Medulla oblongata (tissue), 1 donor: Measurements from ENCODE around the gene OR10W1.
A peak's percentile ranks its signal among the peaks of the same experiment; 100 is the strongest.

Experiments used
- DNase-seq: peaks from one replicate; pipeline ENCODE4 v3.0.0-alpha.2; 2015; ENCODE audit errors: extremely low spot score

Gene OR10W1

GRCh38 chr11:58268142-58268541, at the start of gene OR10W1:
Gene OR10W1 (minus strand): TSS chr11:58268260. CDS start chr11:58267858, 402 bp downstream.
- DNase-seq = no peak

- no peak for DNase-seq
Observed at GRCh38 chr11:58316142-58316541, 48.1 kb upstream of the OR10W1 start.

- no peak for DNase-seq
Observed at GRCh38 chr11:58301576-58301975, 33.5 kb upstream of the OR10W1 start.

- DNase-seq = no peak
Observed at GRCh38 chr11:58292017-58292416, 24.0 kb upstream of the OR10W1 start.

- no peak for DNase-seq
Observed at GRCh38 chr11:58289266-58289665, 21.2 kb upstream of the OR10W1 start.

GRCh38 chr11:58286249-58286648, 18.2 kb upstream of the OR10W1 start:
- peak; percentile 9 for DNase-seq

GRCh38 chr11:58285483-58286040, 17.5 kb upstream of the OR10W1 start:
- DNase-seq = no peak

GRCh38 chr11:58276151-58276550, 8.1 kb upstream of the OR10W1 start:
- DNase-seq = no peak

- no peak for DNase-seq
Observed at GRCh38 chr11:58275002-58275401, 6.9 kb upstream of the OR10W1 start.

GRCh38 chr11:58259983-58260382, 8.1 kb downstream of the OR10W1 start:
- no peak for DNase-seq

GRCh38 chr11:58254936-58255335, 13.1 kb downstream of the OR10W1 start:
- no peak for DNase-seq

- DNase-seq = no peak
Observed at GRCh38 chr11:58243954-58244353, 24.1 kb downstream of the OR10W1 start.

- no peak for DNase-seq
Observed at GRCh38 chr11:58227956-58228615, 40.0 kb downstream of the OR10W1 start.

- no peak for DNase-seq
Observed at GRCh38 chr11:58222721-58223120, 45.3 kb downstream of the OR10W1 start.
